Limb (tissue), 2 donors: ENCODE measurements around the gene ARHGAP22.

Experiments used
- DNase-seq, 2 donors: peaks; one replicate each; pipeline ENCODE4 v3.0.0-alpha.2; 2016; ENCODE audit errors: extremely low spot score in 2 of 2

ARHGAP22 gene

DNA sequence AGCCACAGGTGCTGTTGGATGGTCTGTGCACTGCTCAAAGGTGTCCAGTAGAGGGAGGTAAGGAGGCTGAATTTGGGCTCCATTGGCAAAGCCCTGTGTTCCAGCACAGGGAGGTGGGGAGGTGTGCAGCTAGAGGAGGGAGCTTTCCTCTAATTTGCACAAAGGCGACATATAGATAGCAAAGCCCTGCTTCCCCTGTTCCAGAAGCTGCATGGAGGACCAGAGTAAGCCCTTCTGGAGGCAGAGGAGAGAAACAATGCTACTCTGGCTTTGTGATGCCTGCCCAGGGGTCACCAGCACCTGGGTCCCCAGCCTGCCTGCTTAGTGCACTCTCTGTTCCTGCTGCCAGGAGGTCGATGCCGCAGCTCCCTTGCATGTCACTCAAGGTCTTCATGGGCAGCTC, 3.4 kb upstream of the ARHGAP22 start:
- no peak for DNase-seq

DNA sequence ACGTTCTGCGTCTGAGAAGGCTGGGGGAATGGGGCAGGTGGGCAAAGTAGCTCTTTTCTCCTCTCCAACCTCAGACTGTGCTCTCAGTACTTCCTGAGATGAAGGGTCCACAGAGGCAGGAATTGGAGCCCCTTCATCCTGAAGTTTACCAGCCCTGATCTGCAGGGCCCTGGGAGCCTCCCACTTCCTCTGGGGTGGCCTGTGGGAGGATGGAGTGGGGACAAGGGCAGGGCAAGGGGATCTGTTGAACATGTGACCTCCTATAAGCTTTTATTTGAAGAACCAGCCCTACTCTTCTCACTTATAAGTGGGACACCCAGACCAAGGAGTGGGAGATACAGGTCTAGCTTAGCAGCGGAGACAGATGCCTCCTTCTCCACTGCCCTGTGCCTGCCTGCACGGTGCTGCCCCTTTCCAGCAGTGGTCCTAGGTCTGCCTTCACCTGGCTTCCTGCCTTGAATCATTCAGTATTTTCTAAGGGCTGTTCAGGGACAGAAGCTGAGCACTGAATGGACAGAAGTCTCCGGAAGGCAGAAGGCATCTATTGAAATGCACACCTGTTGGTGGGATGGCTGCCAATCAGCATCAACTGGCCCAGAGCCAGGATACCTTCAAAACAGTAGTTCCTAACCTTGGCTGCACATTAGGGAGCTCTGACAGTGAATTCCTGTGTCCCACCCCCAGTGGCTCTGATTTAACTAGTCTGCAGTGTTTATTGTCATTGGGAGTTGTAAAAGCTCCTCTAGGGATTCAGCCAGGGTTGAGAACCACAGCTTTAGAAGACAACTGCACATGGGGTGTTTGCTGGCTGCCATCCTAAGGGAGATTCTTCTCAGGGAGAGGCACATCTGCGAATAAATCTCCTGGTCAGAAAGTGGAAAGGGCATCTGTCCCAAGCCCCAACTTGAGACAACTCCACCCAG, 2.7 kb upstream of the ARHGAP22 start:
- DNase-seq, result no peak

DNA sequence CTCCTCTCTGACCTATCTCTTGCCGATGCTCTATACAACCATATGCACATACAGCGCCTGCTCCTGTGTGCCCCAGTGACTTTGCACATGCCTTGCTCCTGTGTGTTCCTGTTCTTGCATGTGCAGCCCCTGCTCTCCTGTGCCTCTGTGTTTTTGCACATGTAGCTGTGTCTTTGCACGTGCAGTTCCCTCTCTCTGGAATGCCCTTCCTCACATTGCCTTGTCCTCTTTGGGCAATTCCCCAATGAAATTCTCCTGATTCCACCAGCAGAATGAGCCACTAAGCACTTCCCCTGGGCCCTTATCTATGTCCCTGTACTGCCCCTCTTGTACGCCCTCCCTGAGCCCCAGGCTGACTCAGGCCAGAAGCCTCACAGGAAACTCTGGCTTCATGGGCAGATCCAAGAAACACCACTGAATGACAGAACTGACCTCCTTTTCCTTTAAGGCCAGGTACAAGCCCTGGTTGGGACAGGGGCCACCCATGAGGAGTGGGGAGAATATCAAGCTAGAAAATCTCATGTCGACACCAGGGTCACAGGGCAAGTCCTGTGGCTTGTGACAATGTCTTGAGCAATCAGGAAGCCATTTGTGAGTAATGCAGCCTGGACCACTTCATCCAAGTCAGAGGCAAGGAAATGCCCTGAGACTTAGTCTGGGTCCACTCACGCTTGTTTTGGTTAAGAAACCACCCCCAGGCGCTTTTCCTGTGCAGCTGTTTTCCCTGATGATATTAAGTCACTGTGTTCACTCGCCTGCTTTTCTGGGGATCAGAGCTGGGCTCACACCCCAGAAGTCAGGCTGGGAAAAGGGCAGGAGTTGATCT, 1.9 kb upstream of the ARHGAP22 start:
- no peak for DNase-seq

DNA sequence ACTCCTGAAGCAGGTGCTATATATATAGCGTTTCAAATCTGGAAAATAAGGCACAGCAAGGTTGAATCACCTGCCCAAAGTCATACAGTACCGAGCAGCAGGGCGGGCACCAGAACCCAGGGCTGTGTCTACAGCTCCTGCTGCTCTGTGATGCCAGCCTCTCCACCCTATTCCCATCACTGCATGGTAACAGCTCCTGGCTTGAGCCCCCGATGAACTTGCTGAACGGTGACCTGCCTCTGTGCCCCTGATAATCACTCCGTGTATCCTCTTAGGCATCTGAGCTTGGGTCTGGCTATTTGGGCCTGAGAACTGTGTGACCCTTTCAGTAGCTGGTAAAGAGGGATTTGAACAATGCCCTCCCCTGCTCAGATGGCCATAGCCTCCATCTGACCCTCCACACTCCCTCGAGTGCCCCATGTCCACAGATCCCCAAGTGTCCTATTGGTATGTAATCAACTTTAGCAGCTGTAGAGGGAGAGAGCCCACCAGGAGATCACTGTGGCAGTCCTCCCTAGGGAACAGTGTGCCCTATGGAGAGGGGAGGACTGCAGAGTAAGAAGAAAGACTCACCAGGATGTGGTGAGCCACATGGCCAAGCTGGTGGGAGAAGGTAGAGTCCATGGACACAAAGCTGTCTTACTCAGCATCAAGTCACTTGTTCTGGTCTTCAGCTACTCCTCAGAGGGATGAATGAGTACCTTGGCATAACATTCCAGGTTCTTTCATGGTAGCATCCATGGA, 1.1 kb upstream of the ARHGAP22 start:
- DNase-seq, result no peak

DNA sequence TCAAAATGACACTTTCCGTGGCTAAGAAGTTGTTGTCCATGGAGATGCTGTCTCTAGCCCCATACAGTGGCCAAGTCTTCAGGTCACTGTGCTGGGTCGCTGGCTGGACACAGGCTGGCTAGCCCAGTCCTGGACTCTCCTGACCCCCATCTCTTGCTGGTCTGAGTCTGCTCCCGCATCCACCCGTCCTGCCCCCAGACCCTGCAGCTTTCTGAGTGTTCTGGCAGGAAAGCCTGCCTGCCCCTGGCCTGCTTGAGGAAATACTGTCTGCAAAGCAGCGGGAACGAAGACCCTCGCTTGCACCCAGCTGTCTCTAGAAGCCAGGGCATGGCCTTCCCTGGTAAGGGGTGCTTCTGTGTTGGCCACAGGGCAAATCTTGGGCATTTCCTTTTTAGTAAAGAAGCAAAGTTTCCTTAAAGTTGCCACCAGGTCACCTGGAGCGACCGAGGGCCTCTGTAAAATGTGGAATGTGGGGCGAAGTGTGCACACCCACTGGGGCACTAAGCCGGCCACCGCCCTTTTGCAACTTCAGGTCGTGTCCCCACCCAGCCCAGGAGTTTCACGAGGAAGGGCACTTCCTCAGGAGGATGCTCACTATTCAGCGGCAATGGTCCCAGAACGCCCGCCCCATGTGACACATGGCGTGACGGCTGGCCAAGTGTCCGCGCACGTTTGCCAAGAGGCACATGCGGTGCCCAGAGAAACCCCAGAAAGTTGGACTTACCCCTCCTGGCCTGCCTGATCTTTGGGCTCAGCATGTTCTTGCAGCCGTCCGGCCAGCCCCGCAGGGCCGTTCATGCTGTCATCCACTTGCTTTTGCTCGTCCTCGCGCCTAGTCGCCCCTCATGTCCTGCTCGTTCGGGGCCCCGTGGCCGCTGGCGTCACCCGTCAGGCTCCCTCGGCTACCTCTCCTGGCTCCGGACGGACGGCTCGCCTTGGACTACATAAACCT, 558 bp downstream of the ARHGAP22 start:
- peak in 1 of 2 donors; percentile 25 for DNase-seq

DNA sequence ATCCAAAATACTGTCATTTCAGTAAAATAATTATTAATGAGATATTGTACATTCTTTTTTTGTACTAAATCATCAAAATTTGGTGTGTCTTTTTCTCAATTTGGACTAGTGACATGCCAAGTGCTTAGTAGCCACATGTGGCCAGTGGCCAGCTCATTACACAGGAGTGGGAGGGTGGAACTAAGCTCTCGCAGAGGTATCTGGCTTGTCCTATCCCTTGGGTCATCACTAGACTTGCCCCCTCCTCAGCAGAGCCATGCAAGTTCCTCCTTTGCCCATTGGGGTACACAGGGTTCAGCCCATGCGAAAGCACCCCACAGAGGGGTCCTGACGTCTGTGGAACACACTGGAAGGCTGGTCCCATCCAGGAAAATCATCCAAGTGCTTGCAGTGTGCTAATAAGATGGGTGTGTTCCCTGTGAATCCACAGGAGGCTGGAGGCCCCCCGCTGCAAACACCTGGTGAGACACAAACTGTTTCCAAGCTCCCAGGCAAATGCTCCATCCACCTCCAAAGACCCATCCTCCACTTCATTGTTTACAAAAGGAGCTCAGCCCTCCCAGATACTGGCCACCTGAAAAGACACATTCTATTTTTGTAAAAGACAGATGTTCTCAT, 1.3 kb downstream of the ARHGAP22 start:
- no peak for DNase-seq

DNA sequence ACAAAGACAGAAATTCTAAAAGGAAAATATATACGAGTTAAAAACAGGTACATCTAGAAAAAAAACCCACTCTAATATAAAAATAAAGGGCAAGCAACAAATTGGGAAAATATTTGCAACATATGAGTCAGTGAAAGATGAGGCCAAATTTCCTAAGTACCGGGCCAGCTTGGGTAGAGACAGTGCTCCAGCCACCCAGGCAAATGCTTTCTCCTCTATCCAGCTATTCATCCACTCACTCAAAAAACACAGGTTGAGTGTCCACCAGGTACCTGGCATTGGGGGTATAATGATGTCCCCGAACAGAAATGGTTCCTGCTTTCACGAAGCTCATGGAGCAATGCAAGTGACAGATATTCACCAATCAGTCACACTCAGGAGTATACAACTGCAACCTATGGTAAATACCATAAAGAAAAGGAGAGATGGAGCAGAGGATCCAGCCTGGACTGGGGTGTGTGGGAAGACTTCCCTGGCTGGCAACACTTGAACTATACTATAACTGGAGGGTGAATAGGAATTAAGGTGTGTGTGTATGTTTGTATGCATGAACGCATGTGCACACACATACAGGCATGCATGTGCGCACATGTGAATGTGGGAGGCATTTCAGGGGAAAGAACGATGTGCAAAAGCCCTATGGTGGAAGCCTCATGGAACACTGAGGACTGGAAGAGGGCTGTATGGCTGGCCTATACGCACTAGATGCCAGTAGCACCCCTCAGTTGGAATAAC, 2.3 kb downstream of the ARHGAP22 start:
- no peak for DNase-seq

DNA sequence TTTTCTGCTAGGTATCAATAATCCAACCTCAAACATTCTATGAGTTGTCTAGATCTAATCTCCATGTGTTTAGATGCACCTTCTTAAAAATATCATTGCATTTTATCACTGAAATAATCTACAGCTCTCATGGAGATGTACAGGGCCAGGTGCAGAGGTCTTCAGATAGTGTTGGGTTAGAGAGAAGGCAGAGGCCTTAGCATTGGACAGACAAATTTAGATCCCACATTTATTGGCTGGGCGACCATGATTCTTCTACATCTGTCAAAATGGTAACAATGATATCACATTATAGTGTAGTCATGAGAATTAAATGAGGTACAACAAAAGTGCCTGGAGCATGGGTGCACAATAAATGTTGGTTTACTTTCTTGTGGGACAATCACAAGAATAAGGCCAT, 3.1 kb downstream of the ARHGAP22 start:
- no peak for DNase-seq

DNA sequence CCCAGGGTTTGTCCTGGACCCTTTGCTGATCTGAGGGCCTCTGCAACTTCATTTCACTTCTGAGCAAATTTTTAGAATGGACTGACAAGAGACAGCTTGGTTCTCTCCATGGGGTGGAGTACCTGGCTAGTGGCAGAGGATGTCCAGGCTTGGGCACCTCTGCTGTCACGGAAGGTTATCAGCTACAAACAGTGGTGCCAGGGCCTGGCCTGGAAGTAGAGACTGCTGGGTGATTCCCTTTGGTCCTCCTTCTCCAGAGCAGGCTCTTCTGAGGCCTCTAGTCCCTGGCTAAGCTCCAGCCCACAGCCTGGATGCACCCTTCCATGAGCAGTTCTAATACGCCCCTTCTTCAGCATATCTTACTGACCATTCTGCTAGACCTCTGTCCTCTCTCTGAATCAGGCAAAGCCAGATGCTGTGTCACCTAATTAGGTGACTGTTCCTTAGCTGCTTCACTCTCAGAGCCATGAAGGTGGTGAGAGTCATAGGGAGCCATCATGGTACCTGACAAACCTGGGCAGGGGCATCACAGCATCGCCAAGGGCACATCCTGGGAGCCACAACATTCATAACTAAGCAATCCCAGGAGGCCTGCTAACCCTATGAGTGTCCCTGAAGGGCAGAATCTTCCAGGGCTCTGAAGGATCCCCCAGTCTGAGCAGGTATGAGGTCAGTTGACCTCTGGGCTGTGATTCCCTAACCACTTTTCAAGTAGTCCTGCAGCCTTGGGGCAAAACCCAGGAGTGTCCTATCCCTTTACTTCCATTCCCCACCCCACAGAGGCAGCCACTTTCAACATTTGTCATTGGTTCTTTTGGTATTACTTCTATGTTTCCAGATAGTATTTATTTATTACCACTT, 4.0 kb downstream of the ARHGAP22 start:
- DNase-seq, result no peak

DNA sequence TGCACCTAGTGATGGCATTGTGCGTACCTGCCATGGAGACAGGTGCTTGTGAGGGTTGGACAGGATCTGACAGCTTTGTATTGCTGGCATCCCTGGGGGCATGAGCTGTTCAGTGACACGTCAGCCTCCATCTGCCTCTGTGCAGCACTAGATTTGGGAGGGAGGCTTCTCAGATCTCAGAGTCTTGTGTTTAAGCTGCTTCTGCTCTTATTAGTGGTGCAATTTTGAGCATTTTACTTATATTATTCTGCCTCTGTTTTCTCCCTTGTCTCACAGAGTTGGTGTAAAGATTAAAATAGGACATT, 5.1 kb downstream of the ARHGAP22 start:
- no peak for DNase-seq

DNA sequence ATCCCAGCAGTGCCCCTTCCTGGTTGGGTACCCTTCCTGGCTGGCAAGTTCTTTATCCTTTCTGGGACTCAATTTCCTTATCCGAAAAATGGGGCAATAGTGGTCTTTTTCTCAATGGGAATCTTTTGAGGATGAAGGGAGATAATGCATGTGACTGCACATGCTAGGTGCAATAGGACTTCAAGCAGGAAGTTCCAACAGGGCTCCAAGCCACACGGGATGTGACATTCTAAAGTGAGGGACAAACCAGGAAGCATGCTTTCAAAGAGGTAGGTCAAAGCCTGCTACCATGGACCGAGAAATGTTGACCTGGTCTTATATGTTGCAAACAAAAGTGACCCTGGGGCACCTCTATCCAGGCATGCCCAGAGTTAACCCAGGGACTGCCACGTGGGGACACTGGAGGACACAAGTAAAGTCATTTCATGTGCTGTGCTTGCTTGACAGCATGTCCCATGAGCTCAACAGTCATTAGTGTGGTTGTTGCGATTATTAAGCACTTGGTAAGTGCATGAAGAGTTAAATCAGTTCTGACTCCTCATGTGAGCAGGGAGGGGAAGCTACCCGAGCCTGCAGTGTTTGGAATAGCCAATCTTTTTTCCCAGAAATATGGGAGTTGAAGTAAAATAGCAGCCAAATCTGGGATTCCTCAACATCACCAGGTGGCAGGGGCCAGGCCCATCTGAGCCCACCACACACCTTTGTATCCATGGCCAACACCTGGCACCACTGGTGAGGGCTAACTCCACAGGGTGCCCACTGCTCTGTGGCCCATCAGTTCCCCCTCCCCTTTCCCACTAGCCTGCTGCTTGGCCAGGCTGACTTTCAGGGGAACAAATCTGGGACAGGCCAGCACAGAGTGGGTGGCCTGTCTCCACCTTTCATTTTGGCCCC, 5.7 kb downstream of the ARHGAP22 start:
- DNase-seq, result no peak

DNA sequence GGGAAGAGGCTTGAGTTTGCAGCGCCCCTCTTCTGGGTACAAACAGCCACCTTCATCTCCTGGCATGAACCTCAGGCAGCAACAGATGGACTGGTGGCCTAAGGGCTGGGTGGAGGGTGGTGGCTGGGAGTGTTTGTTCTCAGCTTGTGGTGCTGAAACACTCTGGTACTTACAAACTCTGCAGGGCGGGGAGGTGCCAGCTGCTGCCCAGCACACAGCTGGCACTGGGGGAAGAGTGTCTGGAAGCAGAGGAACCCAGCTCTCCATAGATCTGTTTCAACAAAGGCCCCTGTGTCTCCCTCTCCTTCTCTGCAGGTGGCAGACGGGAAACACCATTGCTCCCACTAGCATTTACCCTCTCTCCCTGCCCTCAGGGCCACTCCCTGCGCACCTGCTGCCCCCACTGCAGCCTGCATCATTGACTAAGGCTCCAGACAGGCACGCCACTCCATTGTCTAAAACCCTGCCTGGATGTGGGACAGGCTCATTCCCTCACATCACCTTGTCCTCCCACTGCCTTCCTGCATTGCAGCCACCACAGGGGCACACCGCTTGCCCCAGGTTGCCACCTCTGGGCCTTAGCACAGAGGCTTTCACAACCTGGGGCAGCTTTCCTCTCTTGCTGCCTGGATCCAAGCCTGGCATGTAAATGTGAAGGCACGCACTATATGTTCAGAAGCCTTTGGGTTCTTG, 6.5 kb downstream of the ARHGAP22 start:
- no peak for DNase-seq

DNA sequence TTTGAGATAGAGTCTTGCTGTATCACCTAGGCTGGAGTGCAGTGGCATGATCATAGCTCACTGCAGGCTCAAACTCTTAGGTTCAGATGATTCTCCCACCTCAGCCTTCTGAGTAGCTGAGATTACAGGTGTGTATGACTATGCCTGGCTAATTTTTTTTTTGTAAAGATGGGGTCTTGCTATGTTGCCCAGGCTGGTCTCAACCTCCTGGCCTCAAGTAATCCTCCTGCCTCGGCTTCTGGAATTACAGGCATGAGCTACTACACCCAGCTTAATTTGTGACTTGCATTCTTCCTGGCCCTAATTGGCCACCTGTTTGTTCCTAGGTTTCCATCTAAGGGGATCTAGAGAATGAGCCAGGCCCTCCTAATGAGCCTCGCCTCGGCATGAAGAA, 9.3 kb downstream of the ARHGAP22 start:
- no peak for DNase-seq

DNA sequence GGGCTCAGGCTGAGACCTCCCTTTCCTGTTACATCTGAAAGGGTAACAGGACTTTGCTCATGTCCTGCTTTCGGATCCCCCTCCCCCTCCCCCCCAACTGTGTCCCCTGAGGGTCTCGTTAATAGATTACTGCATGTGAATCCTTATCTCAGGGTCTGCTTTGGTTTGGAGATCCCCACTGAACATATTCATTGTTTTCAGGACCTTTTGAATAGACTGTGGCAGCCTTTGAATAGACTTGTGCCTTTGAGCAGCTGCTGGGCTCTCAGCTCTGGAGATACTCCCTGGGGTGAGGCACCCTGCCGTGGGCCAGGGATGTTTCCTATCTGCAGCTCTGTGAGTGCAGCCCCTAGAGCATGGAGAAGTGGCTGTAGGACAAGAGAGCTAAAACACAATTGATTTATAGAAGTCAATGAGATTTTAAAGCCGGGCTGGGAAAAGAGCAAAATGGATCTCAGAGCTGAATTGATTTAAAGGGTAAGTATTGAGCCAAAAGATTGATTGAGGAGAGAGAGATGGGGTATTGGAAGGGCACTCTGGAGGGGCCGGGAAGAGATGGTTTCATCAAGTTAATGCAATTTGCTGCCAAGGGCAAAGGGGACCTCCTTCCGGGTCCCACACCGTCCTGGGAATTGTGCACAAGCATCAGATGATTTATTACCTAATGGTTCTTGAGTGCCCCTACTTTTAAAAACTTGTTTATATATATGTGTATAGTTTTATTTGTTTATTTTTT, 9.9 kb downstream of the ARHGAP22 start:
- DNase-seq, result no peak

DNA sequence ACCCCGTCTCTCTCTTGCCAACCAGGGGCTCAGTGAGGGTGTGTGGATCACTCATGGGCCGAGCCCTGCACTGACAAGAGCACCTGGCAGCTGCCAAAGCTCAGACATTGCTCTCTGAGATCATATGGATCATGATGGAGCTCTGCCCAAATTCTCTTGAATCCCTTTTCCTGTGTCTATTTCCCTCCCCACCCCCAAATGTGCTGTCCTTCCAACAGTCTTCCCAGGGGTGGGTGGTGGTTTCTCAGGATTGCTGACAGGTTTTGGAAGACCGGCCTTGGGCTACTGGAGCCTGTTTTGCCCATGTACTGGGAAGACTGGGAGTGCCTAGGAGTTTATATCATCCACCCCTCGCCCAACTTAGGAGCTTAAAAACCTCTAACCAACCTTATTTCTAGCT, 10.5 kb downstream of the ARHGAP22 start:
- no peak for DNase-seq

DNA sequence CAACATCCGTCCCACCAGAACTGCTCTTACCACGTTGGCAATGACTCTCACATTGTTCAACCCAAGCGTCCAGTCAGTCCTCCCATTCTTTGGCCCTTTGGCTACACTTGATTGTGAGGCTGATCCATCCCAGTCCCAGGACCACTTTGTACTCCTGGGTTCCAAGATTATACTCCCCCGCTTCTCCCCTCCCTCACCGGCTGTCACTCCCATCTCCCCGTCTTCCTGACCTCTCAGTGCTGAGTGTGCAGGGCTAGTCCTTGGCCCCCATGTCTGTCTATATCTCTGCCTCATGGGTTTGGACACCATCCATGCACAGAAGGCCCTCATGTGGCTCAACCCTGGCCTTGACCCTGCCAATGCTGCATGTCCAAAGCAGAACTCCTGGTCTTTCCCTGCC, 12.5 kb downstream of the ARHGAP22 start:
- no peak for DNase-seq

DNA sequence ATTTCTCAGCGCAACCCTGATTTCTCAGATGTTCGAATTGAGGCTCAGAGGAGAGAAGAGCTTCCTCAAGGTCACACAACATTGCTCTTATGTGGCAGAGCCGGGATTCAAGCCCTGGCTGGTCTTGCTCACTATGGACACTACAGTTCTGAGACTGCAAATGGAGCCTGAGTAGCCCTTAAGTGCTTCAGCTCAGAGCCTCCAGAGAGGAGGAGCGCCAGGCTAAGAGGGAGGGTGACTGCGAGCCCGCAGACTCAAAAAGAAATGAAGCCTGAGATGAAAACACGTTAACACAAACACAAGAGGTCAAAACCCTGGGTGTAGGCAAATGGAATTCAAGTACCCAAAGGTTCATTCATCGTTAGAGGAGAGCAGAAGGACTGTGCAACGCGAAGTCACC, 13.9 kb downstream of the ARHGAP22 start:
- DNase-seq, result no peak
